Measurements from ENCODE around the gene TRPM2.

- no peak for TF ChIP-seq RAD21 (IDR thresholded peaks at IDR 0.05; ENCODE audit: low read depth)
- TF ChIP-seq CTCF (IDR thresholded peaks at IDR 0.05 in 2 of 3, conservative IDR thresholded peaks at IDR 0.05 in 1 of 3; ENCODE audit: borderline replicate concordance in 1 of 3, insufficient read depth in 1 of 3, low read depth in 2 of 3, low read length in 2 of 3) = no peak
- no peak for TF ChIP-seq CEBPB (IDR thresholded peaks at IDR 0.05; ENCODE audit: low read depth)
These were observed 114.4 kb downstream of the TRPM2 start for GRCh38 chr21:44467859-44468195.
